ENCODE data around the gene MS4A7.

DNA sequence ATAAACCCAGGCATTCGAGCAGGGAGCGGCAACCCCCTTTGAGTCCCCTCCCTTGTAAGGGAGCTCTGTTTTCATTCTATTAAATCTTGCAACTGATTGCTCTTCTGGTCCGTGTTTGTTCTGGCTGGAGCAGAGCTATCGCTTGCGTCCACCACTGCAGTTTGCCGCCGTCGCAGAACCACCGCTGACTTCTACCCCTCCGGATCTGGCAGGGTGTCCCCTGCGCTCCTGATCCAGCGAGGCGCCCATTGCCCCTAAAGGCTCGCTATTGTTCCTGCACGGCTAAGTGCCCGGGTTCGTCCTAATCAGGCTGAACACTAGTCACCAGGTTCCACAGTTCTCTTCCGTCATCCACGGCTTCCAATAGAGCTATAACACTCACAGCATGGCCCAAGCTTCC, 10.4 kb upstream of the MS4A7 start:
- TF ChIP-seq POLR2A (IDR thresholded peaks at IDR 0.05; ENCODE audit: low read depth, low read length) = no peak
- TF ChIP-seq, protein P1, sequence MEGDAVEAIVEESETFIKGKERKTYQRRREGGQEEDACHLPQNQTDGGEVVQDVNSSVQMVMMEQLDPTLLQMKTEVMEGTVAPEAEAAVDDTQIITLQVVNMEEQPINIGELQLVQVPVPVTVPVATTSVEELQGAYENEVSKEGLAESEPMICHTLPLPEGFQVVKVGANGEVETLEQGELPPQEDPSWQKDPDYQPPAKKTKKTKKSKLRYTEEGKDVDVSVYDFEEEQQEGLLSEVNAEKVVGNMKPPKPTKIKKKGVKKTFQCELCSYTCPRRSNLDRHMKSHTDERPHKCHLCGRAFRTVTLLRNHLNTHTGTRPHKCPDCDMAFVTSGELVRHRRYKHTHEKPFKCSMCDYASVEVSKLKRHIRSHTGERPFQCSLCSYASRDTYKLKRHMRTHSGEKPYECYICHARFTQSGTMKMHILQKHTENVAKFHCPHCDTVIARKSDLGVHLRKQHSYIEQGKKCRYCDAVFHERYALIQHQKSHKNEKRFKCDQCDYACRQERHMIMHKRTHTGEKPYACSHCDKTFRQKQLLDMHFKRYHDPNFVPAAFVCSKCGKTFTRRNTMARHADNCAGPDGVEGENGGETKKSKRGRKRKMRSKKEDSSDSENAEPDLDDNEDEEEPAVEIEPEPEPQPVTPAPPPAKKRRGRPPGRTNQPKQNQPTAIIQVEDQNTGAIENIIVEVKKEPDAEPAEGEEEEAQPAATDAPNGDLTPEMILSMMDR (conservative IDR thresholded peaks at IDR 0.05; ENCODE audit: low read depth, low read length) = no peak
